GM18498 (cell line): ENCODE data around the gene SNX9.
"Not testable (repeated sequence)": the region's sequence is repeated elsewhere in the genome, so short reads cannot be mapped to it uniquely, and the experiment has no call there.

Experiments
- ATAC-seq: cut with Tn5 transposase; IDR thresholded peaks from one replicate; pipeline ENCODE4 v1.9.1; 2021; ENCODE audit warnings: mild to moderate bottlenecking, moderate library complexity; ENCODE audit not compliant: unreplicated experiment

Gene SNX9

GRCh38 chr6:157823001-157823527, at the start of gene SNX9:
Gene SNX9, plus strand, starts transcription at chr6:157823246. Its CDS starts 189 bp downstream, at chr6:157823435.
- ATAC-seq = peak; percentile 80

- ATAC-seq = no peak
Measured at GRCh38 chr6:157773248-157773773, 49.7 kb upstream of the SNX9 start.

- no peak for ATAC-seq
Measured at GRCh38 chr6:157774153-157775135, 48.6 kb upstream of the SNX9 start.

GRCh38 chr6:157775376-157775775, 47.7 kb upstream of the SNX9 start:
- ATAC-seq = no peak

GRCh38 chr6:157777344-157777743, 45.7 kb upstream of the SNX9 start:
- no peak for ATAC-seq

- no peak for ATAC-seq
Measured at GRCh38 chr6:157778719-157779118, 44.3 kb upstream of the SNX9 start.

- ATAC-seq = no peak
Measured at GRCh38 chr6:157779705-157780604, 43.1 kb upstream of the SNX9 start.

- ATAC-seq = no peak
Measured at GRCh38 chr6:157785636-157786035, 37.4 kb upstream of the SNX9 start.

GRCh38 chr6:157786221-157786620, 36.8 kb upstream of the SNX9 start:
- ATAC-seq = no peak

- no peak for ATAC-seq
Measured at GRCh38 chr6:157787080-157787479, 36.0 kb upstream of the SNX9 start.

GRCh38 chr6:157788180-157788579, 34.9 kb upstream of the SNX9 start:
- ATAC-seq = no peak

GRCh38 chr6:157789297-157789696, 33.7 kb upstream of the SNX9 start:
- no peak for ATAC-seq

GRCh38 chr6:157789861-157790260, 33.2 kb upstream of the SNX9 start:
- no peak for ATAC-seq

- no peak for ATAC-seq
Measured at GRCh38 chr6:157790548-157791160, 32.4 kb upstream of the SNX9 start.

GRCh38 chr6:157791450-157791849, 31.6 kb upstream of the SNX9 start:
- no peak for ATAC-seq

- ATAC-seq = no peak
Measured at GRCh38 chr6:157792671-157793070, 30.4 kb upstream of the SNX9 start.

GRCh38 chr6:157794012-157794411, 29.0 kb upstream of the SNX9 start:
- ATAC-seq = not testable (repeated sequence)

GRCh38 chr6:157795841-157796240, 27.2 kb upstream of the SNX9 start:
- ATAC-seq = no peak

- no peak for ATAC-seq
Measured at GRCh38 chr6:157798851-157799250, 24.2 kb upstream of the SNX9 start.

GRCh38 chr6:157799561-157799960, 23.5 kb upstream of the SNX9 start:
- not testable (repeated sequence) for ATAC-seq
